Kidney tubule cell (primary cell): ENCODE measurements around the gene ATG101.
A peak's percentile ranks its signal among the peaks of the same experiment; 100 is the strongest.

ENCODE experiments used
- DNase-seq: peaks from one replicate; pipeline ENCODE4 v3.0.0-alpha.2; 2018; ENCODE audit warnings: low spot score

The ATG101 gene

DNA sequence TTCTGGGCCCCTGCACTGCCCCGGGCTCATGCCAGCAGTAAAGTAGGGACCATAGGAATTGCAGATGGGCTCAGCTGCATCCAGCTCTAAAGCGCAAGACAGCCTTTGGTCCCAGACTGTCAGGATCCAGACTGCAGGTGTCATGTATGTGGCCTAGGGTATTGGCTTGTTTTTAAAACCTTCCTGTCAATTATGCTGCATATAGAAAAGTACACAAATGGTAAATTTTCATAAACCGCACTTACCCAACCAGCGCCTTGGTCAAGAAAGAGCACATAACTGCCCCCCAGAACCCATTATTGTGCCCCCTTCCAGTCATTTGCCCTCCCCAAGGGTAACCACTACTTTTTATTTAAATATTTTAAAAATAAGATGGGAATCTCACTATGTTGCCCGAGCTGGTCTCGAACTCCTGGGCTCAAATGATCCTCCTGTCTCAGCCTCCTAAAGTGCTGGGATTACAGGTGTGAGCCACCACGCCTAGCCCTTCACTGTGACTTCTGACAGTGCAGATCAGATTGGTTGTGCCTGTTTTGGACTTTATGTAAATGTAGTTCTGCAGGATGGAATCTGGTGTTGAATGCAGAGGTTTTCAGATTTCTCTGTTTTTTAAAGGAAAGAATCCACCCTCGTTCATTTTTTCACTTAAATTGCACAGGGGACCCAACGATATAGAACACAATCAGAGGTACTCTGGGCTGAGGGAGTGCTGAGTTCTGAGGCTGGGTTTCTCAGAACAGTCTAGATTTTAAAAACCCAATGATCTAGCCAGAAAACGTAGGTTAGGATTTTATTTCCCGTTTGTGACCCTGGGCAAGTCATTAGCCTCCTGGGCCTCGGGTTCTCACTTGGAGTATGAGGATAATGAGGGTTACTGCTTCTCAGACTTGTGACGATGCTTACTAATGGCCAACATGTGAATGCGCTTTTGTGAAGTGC, 11.9 kb upstream of the ATG101 start:
- no peak for DNase-seq

DNA sequence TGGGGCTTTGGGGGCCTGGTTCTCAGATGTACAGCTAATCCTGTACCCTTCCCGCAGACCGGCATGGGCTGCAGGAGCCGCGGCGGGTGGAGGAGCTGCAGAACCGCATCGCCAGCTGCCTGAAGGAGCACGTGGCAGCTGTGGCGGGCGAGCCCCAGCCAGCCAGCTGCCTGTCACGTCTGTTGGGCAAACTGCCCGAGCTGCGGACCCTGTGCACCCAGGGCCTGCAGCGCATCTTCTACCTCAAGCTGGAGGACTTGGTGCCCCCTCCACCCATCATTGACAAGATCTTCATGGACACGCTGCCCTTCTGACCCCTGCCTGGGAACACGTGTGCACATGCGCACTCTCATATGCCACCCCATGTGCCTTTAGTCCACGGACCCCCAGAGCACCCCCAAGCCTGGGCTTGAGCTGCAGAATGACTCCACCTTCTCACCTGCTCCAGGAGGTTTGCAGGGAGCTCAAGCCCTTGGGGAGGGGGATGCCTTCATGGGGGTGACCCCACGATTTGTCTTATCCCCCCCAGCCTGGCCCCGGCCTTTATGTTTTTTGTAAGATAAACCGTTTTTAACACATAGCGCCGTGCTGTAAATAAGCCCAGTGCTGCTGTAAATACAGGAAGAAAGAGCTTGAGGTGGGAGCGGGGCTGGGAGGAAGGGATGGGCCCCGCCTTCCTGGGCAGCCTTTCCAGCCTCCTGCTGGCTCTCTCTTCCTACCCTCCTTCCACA, 11.0 kb upstream of the ATG101 start:
- no peak for DNase-seq

DNA sequence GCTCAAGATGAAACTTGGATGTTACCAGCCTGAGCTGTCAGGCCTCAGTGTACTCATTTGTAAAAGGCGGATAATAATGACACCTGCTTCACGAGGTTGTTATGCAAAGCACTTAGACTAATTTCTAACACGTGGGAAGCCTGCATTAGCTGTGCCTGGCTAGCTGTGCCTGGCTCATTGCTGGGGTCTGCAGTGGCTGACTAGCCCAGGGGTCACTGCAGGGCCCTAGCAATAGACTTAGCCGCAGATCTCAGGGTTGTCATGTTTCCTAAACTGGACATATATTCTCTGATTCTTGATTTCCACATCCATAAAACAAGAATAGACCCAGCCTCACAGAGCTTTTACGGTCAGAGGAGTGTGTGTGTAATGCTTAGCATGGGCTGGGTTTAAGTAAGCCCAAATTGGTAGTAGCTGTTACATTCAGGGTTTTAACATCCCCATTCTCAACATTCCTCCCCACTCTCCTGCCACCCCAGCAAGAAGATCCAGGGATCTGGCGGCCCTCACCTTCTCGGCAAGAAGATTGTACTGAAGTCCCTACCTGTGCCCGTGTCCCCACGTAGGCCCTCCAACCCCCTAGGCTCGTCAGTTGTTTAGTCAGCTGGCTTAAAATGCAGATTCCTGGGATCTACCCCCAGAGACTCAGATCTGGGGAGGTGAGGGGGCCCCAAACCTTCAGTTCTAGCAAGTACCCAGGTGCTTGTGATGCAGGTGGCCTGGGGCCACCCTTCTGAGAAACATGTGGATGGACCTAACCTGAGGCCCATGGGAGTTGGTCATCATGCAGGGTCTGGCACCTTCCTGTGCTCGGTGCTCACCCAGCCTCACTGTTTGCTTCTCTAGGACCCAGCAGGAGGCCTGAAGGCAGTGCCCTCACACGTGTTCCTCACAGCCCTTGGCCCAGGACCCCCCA, 9.9 kb upstream of the ATG101 start:
- no peak for DNase-seq

DNA sequence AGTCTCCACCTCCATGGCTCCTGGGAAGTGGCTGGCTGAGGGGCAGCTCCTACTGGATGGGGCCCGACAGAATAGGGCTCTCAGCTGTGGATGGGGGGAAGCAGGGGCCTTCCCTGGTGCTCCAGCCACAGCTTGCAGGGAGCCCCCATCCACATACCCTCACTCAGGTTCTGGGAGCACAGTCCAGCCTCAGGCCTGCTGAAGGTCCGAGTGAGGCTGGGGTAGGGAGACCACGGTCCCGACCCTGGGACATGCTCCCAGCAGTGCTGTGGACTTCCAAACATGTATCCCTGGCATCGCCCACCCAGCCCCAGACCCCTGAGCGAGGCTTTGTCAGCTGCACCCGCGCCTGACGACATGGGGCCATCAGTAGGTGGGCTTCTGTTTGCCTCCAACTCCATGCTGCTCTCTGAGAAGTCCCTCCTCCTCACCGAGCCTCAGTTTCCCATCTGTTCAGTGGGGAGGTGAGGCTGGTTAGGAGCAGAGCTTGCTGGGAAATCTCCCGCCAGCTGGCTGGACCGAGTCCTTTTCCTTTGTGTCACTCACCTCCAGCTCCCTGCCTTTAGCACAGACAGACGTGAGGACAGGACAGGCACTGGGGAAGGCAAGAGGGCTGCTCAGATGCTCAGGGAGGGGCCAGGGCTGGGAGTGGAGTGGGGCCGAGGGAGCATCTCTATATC, 9.1 kb upstream of the ATG101 start:
- DNase-seq, result no peak

DNA sequence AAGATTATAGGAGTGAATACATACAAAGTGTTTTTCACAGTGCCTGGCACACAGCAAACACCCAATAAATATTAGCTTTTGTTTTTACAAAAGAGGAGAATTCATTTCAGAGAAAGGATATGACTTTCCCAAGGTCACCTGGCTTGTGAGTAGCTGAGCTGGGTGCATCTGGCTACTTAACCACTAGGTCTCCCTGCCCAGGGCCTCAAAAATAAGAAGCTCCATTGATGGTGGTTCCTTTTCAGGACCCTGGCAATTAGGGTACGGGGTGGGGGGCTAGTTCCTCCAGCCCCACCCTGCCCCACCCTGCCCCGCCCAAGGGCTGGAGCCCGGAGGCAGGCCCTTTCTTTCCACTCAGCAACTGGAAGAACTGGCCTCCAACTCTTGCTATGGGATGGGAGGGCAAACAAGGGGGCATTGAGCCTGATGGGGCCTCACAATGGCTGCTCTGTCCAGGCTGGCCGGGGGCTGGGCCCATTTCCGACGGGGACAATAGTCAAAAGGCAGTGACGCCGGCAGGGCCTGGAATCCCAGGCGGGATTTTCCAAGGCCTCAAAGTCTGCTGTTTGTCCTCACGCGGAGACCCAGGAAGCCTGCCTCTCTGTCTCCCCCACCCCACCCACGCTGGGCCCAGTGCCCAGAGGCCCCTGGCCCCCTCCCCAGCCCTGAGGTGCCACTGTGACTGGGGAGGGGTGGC, 8.2 kb upstream of the ATG101 start:
- no peak for DNase-seq

DNA sequence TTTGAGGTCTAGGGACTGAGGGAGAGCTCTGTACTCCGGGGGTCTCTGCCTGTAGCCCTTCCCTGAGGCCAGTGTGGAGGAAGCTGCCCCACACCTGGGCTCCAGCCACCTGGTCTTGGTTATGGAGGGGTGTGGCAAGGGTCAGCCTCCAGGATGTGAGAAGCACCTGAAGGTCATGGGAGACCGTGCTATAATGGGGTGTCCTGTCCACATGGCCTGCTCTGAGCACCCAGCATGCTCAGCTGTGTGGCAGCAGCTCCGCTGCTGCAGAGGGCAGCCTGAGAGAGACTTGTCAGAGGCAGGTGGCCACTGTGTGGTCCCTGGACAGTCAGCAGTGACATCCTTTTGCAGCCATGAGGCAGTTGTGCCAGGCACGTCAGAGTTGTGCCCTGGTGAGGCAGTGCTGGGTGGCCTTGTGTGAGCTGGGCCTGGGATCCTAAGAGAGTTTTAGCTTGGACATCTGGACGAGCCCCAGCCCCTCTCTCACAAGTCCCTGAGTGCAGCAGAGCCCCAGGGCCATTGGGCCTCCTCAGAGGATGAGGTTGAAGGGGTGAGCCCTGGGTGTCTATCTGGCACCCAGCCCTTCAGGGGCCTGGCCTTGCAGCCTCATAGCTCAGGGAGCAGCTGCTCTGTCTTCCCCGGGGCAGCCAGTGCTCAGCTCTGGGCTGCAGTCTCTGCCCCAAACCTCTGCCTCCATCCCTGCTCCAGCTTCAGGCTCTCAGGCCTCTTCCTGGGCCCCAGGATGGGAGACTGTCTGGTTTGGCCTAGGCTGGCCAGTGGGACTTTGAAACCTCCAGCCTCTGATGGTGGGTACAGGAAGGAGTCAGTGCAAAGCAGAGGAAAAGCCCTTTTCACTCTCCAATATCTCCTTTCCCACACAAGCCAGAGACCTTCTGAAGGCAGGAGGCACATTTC, 7.4 kb upstream of the ATG101 start:
- DNase-seq, result no peak

DNA sequence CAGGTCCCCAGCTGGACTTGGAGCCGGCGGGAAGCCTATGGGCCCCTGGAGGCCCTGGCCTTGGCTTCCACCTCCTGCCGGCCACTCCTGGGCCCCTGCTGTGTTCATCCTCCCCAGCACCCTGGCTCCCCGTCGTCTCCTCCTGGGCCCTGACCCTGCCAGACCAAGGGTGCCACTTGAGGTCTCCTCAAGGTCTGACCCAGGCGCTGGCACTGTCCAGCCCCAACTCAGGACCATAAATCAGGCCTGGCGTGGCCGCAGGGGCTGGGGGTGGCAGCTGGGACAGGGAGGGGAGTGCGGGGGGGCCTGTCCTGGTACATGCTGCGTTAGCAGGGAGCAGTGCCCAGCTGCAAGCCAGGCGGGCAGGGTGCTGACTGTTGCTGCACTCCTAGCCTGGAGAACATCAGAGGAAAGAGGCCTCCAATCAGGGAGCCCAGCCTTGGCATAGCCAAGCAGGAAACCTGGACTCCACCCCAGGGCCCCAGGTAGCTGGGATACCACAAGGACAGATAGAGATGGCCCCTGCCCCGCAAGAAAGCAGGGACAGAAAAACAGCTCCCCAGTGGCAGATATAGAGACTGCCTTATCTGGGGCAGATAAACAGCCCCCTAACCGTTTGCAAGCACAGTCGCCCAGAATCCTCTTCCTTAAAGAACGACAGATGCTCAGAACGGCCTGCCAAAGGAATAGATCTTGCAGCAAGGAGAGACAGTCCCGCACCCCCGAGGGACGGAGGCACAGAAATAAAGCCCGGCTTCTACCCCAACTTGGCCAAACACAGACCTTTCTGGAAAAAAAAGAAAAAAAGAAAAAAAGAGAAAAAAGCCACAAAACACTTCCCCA, 6.5 kb upstream of the ATG101 start:
- DNase-seq, result no peak

DNA sequence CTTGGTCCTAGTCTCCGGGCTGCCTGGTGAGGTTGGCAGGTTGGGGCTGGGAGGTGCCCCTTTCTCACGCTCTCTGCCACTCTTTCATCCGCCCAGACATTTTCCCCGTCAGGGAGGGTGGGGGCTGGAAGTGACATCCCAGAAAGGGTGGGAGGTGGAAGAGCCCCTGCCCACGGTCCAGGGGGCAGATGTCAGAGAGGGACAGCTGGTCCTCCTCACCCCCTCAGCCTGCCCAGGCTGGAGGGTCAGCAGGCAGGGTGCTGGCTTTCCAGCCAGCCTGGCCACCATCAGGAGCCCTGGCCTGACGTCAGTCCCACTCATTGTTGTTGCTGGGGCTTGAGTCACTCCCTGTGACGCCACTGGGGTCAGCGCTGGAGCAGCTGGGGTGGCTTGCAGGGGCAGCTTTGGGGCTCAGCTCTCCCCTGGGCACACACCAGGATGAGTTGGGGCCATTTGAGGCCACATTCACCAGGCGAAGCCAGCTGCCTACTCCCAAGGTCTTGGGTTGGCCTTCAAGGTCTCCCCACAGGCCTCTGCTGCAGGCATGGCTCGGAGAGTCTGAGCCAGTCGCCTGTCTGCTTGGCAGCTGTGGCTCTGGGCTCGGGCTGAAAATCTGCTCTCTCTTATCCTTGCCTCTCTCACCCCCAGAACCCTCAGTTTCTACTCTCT, 5.7 kb upstream of the ATG101 start:
- no peak for DNase-seq

DNA sequence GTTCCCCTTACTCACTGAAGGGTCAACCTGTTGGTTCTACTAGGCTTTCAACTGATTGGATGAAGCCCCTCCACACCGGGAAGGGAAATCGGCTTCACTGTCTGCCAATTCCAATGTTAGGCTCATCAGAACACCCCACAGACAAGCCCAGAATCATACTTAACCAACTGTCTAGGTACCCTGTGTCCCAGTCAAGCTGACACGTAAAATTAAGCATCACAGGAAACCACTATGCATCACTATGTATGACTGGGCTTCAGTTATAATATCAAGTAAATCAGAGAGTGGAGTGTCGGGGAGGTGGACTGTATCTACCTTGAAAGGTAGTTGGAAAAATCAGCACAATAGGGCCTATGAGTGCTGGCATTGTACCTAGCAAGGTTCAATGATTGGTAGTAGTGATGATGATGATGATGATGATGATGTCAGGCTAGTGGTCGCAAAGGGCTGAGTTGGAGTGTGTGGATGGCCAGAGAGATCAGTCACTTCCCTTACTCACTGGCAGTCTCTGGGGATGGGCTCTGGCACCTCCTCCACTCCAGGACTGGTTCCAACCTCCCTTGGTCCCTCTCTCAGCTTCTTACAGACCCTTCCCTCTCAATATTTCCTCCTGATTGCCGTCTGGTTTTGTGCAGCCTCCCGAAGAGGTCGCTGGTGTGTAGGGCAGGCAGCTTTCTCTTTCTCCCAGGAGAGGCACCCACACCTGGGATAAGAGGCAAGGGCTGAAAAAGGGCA, 3.3 kb upstream of the ATG101 start:
- DNase-seq, result no peak

DNA sequence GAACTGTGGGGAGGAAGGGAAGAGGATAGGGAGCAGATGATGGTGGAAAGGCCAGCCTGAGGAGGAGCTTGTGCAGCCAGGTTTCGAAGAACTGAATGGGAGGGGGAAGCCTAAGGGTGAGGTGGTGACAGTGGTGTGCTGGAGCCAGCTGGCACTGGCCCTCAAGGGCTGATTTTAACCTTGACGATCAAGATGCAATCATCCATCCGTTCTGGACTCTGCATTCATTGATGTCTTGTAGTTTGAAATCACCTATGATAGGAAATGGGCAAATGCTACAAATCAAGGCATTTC, 2.8 kb upstream of the ATG101 start:
- no peak for DNase-seq

DNA sequence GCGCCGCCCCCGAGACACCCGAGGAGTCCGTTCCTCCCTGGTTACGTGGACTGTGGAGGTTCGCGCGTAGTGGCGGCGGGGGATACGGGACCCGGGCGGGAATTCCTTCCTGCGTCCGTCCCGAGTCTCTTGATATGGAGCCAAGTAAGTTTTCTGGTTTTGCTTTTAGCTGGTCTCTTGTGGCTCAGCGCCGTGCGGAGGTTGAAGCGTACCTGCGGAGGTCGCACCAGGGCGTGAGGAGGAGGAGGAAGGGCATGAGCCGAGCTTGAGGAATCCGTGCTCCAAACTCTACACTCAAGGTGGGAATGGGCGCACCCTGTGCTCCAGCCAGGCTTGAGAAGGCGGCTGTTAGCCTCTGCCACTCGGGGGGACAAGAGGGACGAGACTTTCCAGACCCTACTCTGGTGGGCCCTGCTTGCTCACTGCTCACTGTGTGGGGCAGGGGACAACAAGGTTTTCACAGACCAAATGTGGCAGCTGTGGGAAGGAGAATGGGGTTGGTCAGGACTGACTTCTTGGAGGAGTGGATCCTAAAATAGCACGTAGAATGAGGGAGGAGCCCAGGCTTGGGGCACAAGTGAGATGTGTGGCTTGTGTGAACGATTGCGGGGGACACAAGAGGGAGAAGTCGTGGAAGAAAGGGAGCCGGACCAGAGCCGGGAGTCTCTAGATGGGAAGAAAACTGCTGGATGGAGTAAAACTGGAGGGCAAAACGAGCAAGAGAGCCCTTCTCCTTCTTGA, 577 bp downstream of the ATG101 start:
- DNase-seq, result no peak

DNA sequence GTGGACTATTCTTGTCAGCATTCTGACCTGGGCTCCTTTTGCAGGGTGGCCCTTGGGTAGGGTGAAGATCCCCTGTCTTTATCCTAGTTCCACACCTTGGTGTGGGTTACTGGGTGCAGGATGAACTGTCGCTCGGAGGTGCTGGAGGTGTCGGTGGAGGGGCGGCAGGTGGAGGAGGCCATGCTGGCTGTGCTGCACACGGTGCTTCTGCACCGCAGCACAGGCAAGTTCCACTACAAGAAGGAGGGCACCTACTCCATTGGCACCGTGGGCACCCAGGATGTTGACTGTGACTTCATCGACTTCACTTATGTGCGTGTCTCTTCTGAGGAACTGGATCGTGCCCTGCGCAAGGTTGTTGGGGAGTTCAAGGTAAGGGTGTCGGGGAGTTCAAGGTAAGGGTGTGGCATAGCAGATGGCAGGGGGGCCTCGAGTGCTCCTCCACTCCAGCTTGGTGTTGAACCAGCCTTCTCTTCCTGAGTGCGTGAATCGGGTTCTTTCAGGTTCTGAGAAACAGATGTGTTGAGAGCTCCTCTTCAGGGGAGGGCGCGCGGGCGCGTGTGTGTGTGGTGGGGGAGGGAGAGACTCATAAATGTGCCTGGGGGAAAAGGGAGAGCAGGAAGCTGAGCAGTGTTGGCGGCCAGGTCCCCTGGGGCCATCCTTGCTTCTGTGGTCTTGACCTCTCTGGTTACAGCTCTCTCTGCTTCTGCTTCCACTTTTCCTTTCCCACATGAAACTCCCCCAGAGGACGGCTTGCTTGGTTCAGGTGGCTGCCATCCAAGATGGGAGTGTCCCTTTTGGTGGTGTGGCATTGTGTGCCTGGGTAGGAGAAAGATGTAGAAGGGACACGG, 4.0 kb downstream of the ATG101 start:
- DNase-seq, result peak; percentile 14

DNA sequence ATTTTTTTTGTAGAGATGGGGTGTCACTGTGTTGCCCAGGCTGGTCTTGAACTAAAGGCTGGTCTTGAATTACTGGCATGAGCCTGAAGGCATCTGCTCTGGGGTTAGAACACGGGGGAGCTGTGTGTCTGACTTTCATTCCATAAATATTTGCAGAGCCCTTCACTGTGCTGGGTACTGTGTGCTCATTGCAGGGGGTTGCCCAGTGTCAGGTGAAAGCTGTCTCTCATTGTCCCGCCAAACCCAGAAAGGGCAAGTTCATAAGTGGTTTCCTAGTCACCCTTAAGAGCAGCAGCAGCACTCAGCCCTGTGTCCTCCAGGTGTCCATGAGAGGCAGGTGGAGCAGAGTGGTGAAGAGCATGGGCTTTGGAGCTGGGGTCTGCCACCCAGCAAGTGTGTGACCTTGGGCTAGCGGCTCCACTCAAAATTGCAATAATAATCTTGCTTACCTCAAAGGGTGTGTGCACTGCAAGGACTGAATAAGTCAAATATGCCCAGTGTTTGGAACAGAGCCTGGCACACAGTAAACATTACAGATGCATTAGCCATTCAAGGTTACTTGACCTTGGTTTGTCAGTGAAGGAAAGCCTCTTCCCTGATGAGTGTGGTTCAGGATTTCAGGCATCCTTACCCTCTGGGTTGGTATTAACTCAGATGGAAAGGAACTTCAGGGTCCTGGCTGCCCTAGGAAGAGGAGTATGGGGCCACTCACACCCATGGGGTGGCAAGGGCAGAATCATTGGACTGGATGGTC, 5.4 kb downstream of the ATG101 start:
- DNase-seq, result peak; percentile 22

DNA sequence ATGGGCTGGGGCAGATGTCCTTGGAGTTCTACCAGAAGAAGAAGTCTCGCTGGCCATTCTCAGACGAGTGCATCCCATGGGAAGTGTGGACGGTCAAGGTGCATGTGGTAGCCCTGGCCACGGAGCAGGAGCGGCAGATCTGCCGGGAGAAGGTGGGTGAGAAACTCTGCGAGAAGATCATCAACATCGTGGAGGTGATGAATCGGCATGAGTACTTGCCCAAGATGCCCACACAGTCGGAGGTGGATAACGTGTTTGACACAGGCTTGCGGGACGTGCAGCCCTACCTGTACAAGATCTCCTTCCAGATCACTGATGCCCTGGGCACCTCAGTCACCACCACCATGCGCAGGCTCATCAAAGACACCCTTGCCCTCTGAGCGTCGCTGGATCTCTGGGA, 7.0 kb downstream of the ATG101 start:
- DNase-seq, result no peak

DNA sequence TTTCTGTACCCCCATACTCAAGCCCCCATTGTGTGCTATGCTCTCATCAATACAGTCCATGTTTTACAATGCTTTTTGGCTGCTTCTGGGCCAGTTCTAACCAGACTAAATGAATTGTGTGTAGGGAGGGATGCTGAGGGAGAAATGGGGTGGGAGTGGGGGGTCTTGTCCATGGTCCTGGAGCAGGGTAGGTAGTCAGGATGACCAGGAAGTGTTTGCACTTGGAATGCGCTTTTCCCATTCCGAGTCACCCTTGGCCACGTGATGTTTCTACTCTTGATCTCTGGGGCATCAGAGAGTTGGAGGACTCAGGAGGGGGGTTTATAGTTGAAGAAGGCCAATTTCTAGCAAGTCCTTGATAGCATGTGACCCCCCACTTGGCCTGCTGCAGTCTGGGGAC, 8.5 kb downstream of the ATG101 start:
- DNase-seq, result no peak
